NCI-H1048 (cell line): ENCODE data around the gene BRSK1.
"Not testable (repeated sequence)": the region's sequence is repeated elsewhere in the genome, so short reads cannot be mapped to it uniquely, and the experiment has no call there.

Source experiments
- DNase-seq: peaks from one replicate; lab custom pipeline; 2025; lab: John Stamatoyannopoulos, UW

Gene BRSK1

DNA sequence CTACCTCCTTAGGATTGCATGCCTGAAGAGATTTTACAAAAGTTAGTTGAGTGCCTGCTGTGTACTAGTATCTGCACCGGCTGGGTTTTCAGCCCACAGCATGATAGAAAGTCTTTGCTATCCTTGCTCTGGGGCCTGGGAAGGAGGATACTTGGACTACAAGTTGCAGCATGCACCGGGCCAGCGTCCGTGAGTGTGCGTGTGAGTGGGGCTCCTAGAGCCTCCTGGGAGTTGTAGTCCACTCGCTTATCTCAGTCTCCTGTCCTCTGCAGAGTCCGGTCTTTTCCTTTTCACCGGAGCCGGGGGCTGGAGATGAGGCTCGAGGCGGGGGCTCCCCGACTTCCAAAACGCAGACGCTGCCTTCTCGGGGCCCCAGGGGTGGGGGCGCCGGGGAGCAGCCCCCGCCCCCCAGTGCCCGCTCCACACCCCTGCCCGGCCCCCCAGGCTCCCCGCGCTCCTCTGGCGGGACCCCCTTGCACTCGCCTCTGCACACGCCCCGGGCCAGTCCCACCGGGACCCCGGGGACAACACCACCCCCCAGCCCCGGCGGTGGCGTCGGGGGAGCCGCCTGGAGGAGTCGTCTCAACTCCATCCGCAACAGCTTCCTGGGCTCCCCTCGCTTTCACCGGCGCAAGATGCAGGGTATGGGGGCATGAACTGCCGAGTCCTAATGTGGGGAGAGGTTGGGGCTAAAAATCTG, 20.6 kb downstream of the BRSK1 start:
- DNase-seq = no peak

DNA sequence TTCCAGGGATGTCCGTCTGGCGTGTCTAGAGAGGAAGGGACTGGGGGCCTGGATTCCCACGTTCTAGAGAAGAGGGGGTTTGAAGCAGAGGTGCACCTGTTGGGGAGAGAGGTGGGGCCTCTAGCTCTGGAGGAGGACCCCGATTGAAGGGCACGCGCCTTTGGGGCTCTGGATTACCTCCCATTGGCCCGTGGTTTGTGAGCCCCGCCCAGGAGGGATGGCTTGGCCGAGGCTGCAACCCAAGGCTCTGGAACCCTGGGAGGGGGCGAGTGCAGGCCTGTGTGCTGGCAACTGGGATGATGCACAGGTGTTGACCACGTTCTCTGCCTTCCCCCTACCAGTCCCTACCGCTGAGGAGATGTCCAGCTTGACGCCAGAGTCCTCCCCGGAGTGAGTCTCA, 21.2 kb downstream of the BRSK1 start:
- no peak for DNase-seq

- DNase-seq = no peak
Observed at GRCh38 chr19:55305491-55305890, 21.7 kb downstream of the BRSK1 start.

DNA sequence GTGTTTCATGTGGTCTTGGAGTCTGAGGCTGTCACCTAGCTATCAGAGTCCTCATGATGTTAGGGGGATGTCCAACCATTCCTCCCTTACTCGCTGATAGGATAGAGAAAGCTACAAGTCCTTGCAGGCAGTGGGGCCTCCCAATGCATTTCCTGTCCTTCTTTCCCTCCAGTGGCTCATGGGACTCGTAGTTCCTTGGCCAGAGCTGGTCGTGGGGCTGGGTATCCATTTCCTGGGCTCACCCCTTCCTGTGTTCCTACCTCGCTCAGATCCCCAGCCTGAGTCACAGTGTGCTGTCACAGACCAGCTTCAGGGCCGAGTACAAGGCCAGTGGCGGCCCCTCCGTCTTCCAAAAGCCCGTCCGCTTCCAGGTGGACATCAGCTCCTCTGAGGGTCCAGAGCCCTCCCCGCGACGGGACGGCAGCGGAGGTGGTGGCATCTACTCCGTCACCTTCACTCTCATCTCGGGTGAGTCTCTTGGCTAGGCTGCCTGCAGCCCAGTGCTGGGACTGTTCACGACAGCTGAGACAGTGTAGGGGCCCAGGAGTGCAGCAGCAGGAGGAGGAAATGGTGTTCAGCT, 22.3 kb downstream of the BRSK1 start:
- no peak for DNase-seq

GRCh38 chr19:55306712-55307111, 22.9 kb downstream of the BRSK1 start:
- DNase-seq = no peak

DNA sequence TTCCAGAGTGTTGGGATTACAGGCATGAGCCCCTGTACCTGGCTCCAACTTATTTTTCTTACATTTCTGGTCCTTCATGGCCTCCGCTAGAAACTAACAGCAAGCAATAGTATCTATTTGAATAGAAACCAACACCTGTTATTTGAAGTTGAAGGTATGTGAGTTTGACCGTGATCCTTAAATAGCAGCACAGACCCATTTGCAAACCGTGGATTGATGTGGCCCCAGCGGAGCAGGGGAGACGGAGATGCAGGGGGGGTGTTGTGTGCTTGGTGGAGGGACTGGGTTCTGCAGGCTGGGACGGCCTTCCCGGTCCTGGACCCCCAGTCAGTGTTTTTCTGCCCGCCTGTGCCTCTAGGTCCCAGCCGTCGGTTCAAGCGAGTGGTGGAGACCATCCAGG, 24.5 kb downstream of the BRSK1 start:
- DNase-seq = no peak

DNA sequence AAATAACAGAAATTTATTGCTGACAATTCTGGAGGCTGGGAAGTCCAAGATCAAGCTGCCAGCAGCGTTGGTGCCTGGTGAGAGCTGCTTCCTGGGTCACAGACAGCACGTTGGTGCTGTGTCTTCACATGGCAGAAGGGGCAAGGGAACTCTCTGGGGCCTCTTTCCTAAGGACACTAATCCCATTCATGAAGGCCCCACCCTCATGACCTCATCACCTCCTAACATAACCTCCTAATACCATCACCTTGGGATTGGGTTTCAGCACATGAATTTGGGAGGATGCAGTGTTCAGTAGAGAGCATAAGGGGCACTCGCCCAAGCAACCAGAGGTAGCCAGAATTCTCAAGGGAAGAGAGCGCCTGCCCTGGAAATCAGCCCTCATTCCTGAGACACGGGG, 25.7 kb downstream of the BRSK1 start:
- no peak for DNase-seq

DNA sequence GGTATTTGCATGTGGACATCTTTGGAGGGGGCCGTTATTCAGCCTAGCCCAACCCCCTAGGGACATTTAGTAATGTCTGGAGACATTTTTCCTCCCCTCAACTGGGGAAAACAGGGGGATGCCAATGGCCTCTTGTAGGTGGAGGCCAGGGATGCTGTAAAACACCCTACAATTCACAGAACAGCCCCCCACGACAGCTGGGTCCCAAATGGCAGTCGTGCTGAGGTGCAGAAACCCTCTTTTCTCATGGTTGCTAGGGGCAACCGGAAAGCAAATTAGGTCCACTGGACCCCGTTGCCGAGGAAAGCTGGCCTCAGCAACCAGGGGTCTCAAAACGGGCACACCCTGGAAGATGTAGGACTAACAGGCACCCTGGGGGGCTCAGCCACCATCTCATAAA, 26.7 kb downstream of the BRSK1 start:
- no peak for DNase-seq

GRCh38 chr19:55311397-55311796, 27.6 kb downstream of the BRSK1 start:
- no peak for DNase-seq

DNA sequence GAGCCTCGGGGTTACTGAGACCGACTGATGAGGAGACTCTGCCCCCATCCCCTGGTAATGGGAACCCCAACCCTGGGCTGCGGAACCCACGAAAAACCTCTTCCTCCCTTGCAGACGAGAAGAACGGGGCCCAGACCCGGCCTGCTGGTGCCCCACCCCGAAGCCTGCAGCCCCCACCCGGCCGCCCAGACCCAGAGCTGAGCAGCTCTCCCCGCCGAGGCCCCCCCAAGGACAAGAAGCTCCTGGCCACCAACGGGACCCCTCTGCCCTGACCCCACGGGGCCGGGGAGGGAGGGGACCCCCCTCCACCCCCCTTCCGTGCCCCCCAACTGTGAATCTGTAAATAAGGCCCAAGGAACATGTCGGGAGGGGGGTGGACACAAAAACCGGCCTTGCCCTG, 28.0 kb downstream of the BRSK1 start:
- DNase-seq = no peak

- DNase-seq = no peak
Observed at GRCh38 chr19:55312621-55313512, 29.1 kb downstream of the BRSK1 start.

DNA sequence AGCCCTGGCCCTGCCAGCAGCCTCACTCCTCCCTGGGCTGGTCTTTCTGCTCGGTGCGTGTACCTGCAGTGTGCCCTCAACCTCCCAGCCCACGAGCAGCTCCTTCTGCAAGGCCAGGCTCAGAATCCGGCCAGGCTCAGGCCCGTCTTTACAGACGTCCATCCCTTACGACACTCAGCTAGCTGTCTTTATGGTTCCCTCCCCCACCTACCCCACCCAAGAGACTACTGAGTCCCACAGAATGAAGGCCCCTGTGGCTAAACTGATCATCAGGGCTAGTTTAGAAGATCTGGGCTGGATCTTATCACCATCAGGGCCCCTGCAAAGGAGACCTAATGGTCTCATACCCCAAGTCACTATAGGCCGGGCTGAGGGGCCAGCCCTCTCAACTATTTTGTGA, 30.6 kb downstream of the BRSK1 start:
- DNase-seq = no peak

DNA sequence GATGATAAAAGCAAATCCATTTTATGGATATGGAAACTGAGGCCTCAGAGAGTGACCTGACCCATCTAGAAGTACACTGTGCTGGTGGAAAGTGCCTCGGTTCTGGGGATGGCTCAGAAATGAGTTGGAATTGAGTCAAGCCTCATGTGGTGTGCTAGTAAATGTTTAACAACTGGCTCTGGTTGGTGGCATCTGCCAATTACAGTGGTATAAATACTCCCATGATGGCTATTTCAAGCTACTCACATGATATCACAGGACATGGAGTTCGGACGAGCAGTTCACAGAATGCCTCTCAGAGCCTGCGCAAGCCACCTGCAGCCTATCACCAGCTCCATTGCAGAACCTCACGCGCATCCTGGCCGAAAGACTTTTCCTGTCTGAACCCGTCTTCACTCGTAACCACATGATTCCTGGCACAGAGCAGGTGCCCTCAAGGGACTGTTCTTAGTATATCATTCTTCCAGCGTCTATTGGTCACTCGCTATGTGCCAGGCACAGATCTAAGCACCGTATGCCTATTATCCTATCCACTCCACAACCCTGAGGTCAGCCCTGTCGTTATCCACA, 32.2 kb downstream of the BRSK1 start:
- no peak for DNase-seq

DNA sequence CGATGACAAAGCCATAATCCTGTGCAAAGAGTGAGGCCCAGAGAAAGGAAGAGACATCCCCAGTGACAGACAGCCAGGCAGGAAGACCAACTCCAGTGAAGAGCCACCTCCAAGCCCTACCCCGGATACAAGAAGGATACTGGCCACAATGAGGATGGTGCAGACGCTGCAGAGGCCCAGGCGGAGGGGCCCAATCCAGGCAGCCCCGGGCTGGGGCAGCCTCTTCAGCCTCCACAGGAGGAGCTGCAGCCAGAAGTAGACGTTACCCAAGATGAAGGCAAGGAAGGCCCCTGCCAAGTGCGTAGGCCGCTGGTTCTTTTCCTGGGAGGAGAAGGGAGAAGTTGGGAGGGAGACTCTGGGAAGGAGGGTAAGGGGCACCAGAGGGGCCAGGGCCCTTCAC, 32.8 kb downstream of the BRSK1 start:
- no peak for DNase-seq

- no peak for DNase-seq
Observed at GRCh38 chr19:55319785-55320184, 36.0 kb downstream of the BRSK1 start.

DNA sequence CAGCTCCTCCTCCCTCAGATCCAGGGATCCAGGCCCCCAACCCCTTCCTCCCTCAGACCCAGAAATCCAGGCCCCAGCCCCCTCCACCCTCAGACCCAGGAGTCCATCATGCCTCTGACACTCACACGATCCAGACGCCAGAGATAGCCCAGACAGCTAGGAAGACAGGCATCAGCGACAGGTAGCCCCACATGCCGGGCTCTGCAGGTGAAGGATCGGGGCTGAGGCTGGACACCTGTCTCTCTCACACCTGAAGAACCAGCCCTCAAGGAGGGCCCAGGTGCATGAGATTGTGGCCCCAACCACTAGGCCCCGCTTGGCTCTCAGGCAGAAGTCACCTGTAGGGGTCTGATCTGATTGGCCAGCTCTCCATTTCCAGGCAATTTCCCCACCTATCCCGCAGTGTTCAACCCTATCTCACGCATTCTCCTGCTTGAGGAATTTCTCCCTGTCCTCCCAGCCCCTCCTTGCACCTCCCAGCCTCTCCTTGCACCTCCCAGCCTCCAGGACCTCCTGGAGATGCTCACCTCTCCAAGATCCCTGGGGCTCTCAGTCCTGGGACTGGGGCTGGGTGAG, 37.1 kb downstream of the BRSK1 start:
- no peak for DNase-seq

DNA sequence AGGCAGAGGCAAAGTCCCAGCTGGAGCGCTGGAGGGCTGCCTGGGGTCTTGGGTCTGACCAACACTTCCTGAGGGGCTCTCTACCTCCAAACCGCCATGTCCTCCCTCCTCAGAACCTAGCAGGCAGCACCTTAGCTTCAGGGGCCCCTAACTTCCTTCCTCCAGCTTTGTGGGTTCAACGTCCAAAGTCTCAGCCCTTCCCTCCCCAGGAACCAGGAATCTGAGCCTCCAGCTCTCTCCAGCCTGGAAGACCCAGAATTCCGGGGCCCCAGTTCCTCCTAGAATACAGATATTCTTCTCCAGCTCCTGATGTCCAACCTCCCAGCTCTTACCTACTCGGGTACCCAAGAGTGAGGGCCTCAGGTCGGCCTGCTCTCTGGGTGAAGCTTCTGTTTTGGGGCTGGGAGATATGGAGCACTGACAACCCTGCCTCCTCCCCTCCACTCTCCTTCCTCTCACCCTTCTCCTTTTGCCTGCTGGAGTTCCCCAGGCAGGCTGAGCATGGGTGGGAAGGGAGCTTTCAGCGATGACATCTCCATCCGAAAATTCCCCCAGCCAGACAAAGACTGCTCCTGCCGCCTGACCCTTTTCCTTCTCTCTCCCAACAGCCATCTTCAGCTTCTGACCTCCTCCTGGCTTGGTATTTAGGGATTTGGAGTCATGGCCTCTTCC, 37.8 kb downstream of the BRSK1 start:
- DNase-seq = no peak

DNA sequence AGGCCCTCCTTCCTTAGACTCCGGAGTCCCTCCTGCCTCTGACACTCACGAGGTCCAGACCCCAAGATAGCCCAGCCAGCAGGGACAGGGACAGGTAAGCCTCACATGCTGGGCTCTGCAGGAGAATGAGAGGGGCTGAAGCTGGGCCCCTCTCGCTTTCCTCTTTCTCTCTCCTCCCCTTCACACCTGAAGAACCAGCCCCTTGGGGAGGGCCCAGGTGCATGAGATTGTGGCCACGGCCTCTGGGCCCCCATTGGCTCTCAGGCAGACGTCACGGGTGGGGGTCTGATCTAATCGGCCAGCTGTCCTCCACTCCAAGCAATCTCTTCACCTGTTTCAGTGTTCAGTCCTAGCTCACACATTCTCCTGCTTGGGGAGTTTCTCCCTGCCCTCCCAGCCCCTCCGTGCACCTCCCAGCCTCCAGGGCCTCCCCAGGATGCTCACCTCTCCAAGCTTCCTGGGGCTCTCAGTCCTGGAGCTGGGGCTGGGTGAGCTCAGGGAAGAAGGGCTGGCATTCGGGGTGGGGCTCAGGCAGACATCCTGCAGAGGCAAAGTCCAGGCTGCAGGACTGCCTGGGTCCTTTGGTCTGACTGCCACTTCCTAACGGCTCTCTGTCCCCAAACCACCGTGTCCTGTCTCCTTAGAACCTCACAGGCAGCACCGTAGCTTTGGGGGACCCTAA, 38.5 kb downstream of the BRSK1 start:
- no peak for DNase-seq

- no peak for DNase-seq
Observed at GRCh38 chr19:55324662-55325061, 40.9 kb downstream of the BRSK1 start.

DNA sequence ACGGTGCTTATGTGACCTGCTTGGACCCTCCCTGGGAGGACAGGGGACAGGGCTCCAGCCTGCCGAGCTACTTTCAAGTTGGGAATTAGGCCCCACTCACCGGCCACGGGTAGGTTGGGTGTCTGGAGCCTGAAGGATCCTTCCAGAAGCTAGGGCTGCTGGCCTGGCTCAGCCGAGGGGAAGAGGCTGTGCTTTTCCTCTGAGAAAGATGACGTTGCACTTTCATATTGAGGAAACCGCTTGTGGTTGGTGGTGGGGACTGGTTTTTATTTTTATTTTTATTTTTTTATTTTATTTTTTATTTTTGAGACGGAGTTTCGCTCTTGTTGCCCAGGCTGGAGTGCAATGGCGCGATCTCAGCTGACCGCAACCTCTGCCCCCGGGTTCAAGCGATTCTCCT, 41.4 kb downstream of the BRSK1 start, which contains the start of gene TMEM150B:
TMEM150B (minus strand) TSS at position 170 of the 400 bp plus-strand sequence. CDS start 4,305 bp downstream, outside the sequence.
- DNase-seq = no peak

DNA sequence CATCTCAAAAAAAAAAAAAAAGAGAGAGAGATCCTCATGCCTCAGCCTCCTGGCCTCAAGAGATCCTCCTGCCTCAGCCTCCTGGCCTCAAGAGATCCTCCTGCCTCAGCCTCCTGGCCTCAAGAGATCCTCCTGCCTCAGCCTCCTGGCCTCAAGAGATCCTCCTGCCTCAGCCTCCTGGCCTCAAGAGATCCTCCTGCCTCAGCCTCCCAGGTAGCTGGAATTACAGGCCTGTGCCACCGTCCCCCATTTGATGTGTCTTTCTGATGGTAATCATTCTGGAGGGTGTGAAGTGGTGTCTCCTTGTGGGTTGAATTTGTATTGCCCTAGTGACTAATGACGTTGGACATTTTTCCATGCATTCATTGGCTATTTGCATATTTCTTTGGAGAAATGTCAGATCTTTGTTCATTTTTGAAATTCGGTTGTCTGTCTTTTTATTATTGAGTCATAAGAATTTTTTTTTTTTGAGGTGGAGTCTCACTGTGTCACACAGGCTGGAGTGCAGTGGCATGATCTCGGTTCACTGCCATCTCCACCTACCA, 45.0 kb downstream of the BRSK1 start:
- not testable (repeated sequence) for DNase-seq
